Transverse colon (tissue), 4 donors: ENCODE data around the gene IL9.

Experiments
- CTCF ChIP-seq, 5 experiments: fragments of 200-600 bp in 3 of 5; fragments of 450-650 bp in 2 of 5; sonication (generic) in 3 of 5; IDR thresholded peaks; 1 replicate in 2 of 5; 2 replicates in 3 of 5; pipeline ENCODE4 v1.5.1; 2016 to 2017; ENCODE audit warnings: antibody characterized with exemption in 5 of 5, inconsistent platforms in 3 of 5, mild to moderate bottlenecking in 2 of 5, moderate library complexity in 1 of 5
- EP300 ChIP-seq: sonication (generic); formaldehyde crosslinking; IDR thresholded peaks from one replicate; pipeline ENCODE4 v1.6.1; 2017; ENCODE audit warnings: antibody characterized with exemption, low read depth
- POLR2A ChIP-seq: fragments of 450-650 bp; IDR thresholded peaks from one replicate; pipeline ENCODE4 v1.6.1; 2016; ENCODE audit warnings: antibody characterized with exemption, mild to moderate bottlenecking, moderate library complexity
- POLR2AphosphoS5 ChIP-seq, 3 donors: sonication (generic); formaldehyde crosslinking; IDR thresholded peaks; one replicate each; pipeline ENCODE4 v1.6.1; 2016; ENCODE audit warnings: antibody characterized with exemption in 3 of 3

DNA sequence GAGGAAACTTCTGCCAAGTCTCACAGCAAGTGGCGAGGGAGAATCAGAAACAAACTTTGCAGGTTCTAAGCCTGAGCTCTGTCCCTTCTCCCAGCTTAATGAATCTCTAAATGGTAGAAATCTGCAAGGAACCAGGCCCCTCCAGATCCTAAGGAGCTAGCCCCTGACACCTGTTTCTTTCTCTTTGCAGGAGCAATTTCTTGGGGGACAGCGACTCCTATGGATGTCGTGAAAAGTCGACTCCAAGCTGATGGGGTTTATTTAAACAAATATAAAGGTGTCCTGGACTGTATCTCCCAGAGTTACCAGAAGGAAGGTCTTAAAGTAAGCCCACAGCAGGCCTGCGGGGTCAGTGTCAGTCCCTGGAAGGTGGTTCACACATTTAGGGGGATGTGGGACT, 21.8 kb downstream of the IL9 start:
- no peak for TF ChIP-seq CTCF (IDR thresholded peaks at IDR 0.05)
- TF ChIP-seq POLR2A, result no peak
- no peak for TF ChIP-seq EP300
- TF ChIP-seq POLR2AphosphoS5 (IDR thresholded peaks at IDR 0.05), result no peak
